Naive B cell (primary cell): ENCODE measurements around the gene ZNF641. TPM values are rescaled to one million over a fixed set of nuclear protein-coding genes. Genes with fewer than 3 reads are reported as not detected.
A peak's percentile ranks its signal among the peaks of the same experiment; 100 is the strongest.

ENCODE experiments used
- ATAC-seq, 2 donors: fragments of 150-1000 bp; cut with Tn5 transposase; 2 replicates each; pipeline ENCODE4 v1.10.0; 2021; ENCODE audit warnings: low read depth in 2 of 2, mild to moderate bottlenecking in 2 of 2, moderate library complexity in 2 of 2
- DNase-seq: peaks from one replicate; pipeline ENCODE4 v3.0.0; 2022
- H3K27ac Mint-ChIP-seq, 6 donors: one replicate each; pipeline ENCODE4 v1.8.0; 2020 to 2022; ENCODE audit warnings: mild to moderate bottlenecking in 6 of 6, mixed read lengths in 6 of 6, moderate library complexity in 5 of 6, inconsistent platforms in 2 of 6
- H3K27me3 Mint-ChIP-seq, 3 donors: one replicate each; pipeline ENCODE4 v1.8.0; 2021 to 2022; ENCODE audit warnings: mixed read lengths in 3 of 3, mild to moderate bottlenecking in 1 of 3
- H3K36me3 Mint-ChIP-seq, 2 donors: one replicate each; pipeline ENCODE4 v1.8.0; 2020 to 2022; ENCODE audit warnings: mixed read lengths in 2 of 2, inconsistent platforms in 1 of 2, mild to moderate bottlenecking in 1 of 2
- H3K4me1 Mint-ChIP-seq, 3 donors: one replicate each; pipeline ENCODE4 v1.8.0; 2020 to 2022; ENCODE audit warnings: mixed read lengths in 3 of 3, inconsistent platforms in 1 of 3, mild to moderate bottlenecking in 1 of 3, moderate library complexity in 1 of 3
- H3K4me3 Mint-ChIP-seq, 8 donors: one replicate each; pipeline ENCODE4 v1.8.0; 2020 to 2022; ENCODE audit warnings: mild to moderate bottlenecking in 8 of 8, mixed read lengths in 8 of 8, moderate library complexity in 8 of 8, inconsistent platforms in 2 of 8
- H3K9me3 Mint-ChIP-seq, 7 donors: one replicate each; pipeline ENCODE4 v1.8.0; 2020 to 2022; ENCODE audit warnings: mixed read lengths in 7 of 7, mild to moderate bottlenecking in 5 of 7, inconsistent platforms in 2 of 7, moderate library complexity in 1 of 7
- polyA plus RNA-seq, 6 donors: library from polyadenylated mRNA; unstranded; fragments of 300-500 nt; fragmentation: Illumina TruSeq; gene quantifications; one replicate each; pipeline ENCODE4 v1.2.3, GENCODE V29; 2021; ENCODE audit warnings: low read depth in 6 of 6

ZNF641 gene
- polyA plus RNA-seq, 6 donors from 2014 or later: 7.8 to 19.1 (median 12.5) TPM

DNA sequence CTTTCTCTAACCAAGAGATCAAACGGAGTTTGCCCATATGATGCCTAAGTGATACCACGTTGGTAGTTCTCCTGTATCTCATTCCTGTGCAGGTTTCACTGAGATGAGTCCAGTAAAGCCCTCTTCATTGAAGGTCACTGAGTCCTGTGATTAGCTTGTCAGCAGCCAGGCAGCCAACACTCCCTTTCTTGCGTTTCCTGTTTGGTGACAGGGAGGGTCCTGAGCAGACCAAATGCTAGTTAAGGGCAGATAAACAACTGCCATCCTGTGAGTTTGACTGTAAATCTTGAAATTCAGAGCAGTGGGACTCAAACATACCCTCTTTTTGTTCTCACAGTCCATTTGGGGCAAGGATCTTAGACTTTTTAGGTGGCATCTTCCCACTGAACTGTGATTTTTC lies 39.4 kb downstream of the ZNF641 start:
- no peaks in the 10 kb centered on the region for H3K4me1 Mint-ChIP-seq
- no peak overlapping the region for H3K27ac Mint-ChIP-seq
- peaks cover 0 to 7% of the 10 kb centered on the region in 2 donors for H3K36me3 Mint-ChIP-seq
- ATAC-seq (no peak), DNase-seq (no peak)
- H3K27me3 Mint-ChIP-seq: peaks cover 6 to 21% (median 18%) of the 10 kb centered on the region in 3 donors
- H3K4me3 Mint-ChIP-seq: no peak overlapping the region
- peaks cover 0 to 17% (median 6%) of the 10 kb centered on the region in 7 donors for H3K9me3 Mint-ChIP-seq

- H3K9me3 Mint-ChIP-seq: no peaks in the 10 kb centered on the region
- H3K27me3 Mint-ChIP-seq: peaks cover 0 to 8% (median 0%) of the 10 kb centered on the region in 3 donors
- H3K27ac Mint-ChIP-seq: no peak overlapping the region
- H3K4me3 Mint-ChIP-seq: no peak overlapping the region
- DNase-seq: no peak
- no peaks in the 10 kb centered on the region for H3K36me3 Mint-ChIP-seq
- no peaks in the 10 kb centered on the region for H3K4me1 Mint-ChIP-seq
- ATAC-seq: no peak
Measured at GRCh38 chr12:48307269-48307668, 43.5 kb downstream of the ZNF641 start.

- ATAC-seq (no peak), DNase-seq (no peak)
- Mint-ChIP-seq H3K4me3 (no peak overlapping the region), H3K9me3 (no peaks in the 10 kb centered on the region), H3K27ac (no peak overlapping the region), H3K4me1 (no peaks in the 10 kb centered on the region), H3K36me3 (no peaks in the 10 kb centered on the region), H3K27me3 (peaks cover 0 to 8% (median 0%) of the 10 kb centered on the region in 3 donors)
Measured at GRCh38 chr12:48305190-48305589, 45.5 kb downstream of the ZNF641 start.

GRCh38 chr12:48302161-48302911 lies 48.4 kb downstream of the ZNF641 start:
- Mint-ChIP-seq H3K4me1 (peaks cover 0 to under 1% (median 0%) of the 10 kb centered on the region in 3 donors), H3K27me3 (peaks cover 6 to 19% (median 12%) of the 10 kb centered on the region in 3 donors), H3K4me3 (no peak overlapping the region), H3K27ac (no peak overlapping the region), H3K9me3 (no peaks in the 10 kb centered on the region), H3K36me3 (no peaks in the 10 kb centered on the region)
- ATAC-seq (no peak), DNase-seq (no peak)

GRCh38 chr12:48300774-48301173 lies 49.9 kb downstream of the ZNF641 start:
- H3K36me3 Mint-ChIP-seq: no peaks in the 10 kb centered on the region
- H3K27me3 Mint-ChIP-seq: peaks cover 22 to 28% (median 27%) of the 10 kb centered on the region in 3 donors
- H3K4me1 Mint-ChIP-seq: peaks cover 9 to 12% (median 12%) of the 10 kb centered on the region in 3 donors
- H3K27ac Mint-ChIP-seq: no peak overlapping the region
- ATAC-seq (no peak), DNase-seq (no peak)
- H3K9me3 Mint-ChIP-seq: peaks cover 0 to 2% (median 0%) of the 10 kb centered on the region in 7 donors
- H3K4me3 Mint-ChIP-seq: no peak overlapping the region

DNA sequence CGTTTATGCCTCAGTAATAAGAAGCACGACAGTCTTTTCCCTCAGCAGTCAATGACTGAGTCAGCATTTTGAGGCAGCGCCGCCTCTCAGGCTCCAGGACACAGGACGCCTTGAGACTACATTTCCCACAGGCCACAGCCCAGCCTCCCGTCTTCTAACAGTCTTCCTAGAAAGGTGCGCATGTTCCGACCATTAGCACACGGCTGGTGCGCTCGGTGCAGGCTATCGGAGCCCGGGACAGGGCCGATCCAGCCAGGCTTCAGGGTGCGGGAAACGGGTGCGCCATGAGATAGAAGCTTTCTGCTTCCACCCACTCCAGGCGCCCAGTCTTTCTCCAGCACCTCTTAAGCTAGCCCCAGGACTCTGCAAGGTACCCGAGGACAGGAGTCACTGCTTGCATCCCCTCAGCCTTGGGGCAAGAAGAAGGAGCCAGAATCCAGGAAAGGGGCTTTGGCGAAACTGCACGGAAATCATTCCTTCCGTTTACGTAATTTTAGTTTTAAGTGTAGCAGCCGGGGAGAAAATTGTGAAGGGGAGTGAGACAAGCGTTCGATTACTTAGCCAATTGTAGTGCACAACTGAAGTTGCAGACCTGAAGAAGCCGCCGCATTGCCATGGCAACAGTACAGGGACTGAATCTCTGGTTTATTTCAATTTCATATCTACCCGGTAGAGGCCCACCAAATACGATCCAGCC lies 54.0 kb downstream of the ZNF641 start:
- ATAC-seq (peak; percentile 42 to 56), DNase-seq (no peak)
- Mint-ChIP-seq H3K27ac (peak overlapping the region in 1 of 6 donors; percentile 23), H3K4me3 (peak overlapping the region; percentile 48 to 81 (median 70)), H3K27me3 (peaks cover 25 to 32% (median 30%) of the 10 kb centered on the region in 3 donors), H3K36me3 (no peaks in the 10 kb centered on the region), H3K4me1 (peaks cover 9 to 12% (median 12%) of the 10 kb centered on the region in 3 donors), H3K9me3 (peaks cover 0 to 2% (median 0%) of the 10 kb centered on the region in 7 donors)

- DNase-seq (no peak), ATAC-seq (no peak)
- Mint-ChIP-seq H3K36me3 (no peaks in the 10 kb centered on the region), H3K9me3 (peaks cover 0 to 2% (median 0%) of the 10 kb centered on the region in 7 donors), H3K27me3 (peaks cover 21 to 40% (median 36%) of the 10 kb centered on the region in 3 donors), H3K4me3 (no peak overlapping the region), H3K4me1 (peaks cover 8 to 10% (median 9%) of the 10 kb centered on the region in 3 donors), H3K27ac (no peak overlapping the region)
Measured at GRCh38 chr12:48292040-48292439, 58.7 kb downstream of the ZNF641 start.

DNA sequence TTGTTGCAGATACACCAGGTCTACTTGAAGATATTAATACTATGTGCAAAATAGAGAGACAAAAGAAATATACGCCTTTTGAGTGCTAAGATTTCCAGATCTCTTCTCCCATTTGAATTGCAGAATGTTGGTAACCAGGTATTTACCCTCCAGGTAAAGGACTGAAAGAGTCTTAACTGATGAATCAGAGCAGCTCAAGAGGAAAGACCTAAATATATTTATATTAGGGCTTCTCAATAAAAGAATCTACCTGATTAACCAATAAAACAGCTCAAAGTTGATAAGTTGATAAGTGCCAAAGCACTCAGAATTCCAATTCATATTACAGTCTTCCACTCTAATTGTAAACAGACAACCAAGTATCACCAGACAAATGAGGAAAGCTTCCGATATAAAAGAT lies 59.2 kb downstream of the ZNF641 start:
- H3K9me3 Mint-ChIP-seq: peaks cover 0 to 1% (median 0%) of the 10 kb centered on the region in 7 donors
- DNase-seq: no peak
- no peaks in the 10 kb centered on the region for H3K36me3 Mint-ChIP-seq
- peaks cover 16 to 40% (median 31%) of the 10 kb centered on the region in 3 donors for H3K27me3 Mint-ChIP-seq
- ATAC-seq: no peak
- peaks cover 4 to 5% (median 5%) of the 10 kb centered on the region in 3 donors for H3K4me1 Mint-ChIP-seq
- H3K4me3 Mint-ChIP-seq: no peak overlapping the region
- H3K27ac Mint-ChIP-seq: peak overlapping the region in 1 of 6 donors; percentile 3

- no peak for DNase-seq
- Mint-ChIP-seq H3K4me1 (peaks cover 9 to 10% (median 10%) of the 10 kb centered on the region in 3 donors), H3K27me3 (peaks cover 11 to 50% (median 35%) of the 10 kb centered on the region in 3 donors), H3K36me3 (no peaks in the 10 kb centered on the region), H3K9me3 (peaks cover 0 to 4% (median 2%) of the 10 kb centered on the region in 7 donors), H3K4me3 (no peak overlapping the region), H3K27ac (no peak overlapping the region)
- ATAC-seq: no peak
Measured at GRCh38 chr12:48288387-48289268, 62.1 kb downstream of the ZNF641 start.

Other genes with a start within 250 kb of the ZNF641 start
- gene SENP1, start 244.8 kb downstream of the ZNF641 start, polyA plus RNA-seq: 10 to 100 TPM in 5 of 6 donors, 1 to 10 TPM in 1; 3.6 to 18.6 (median 15.6) TPM
- gene PFKM, start 231.6 kb downstream of the ZNF641 start, polyA plus RNA-seq: 10 to 100 TPM in 1 of 6 donors, 1 to 10 TPM in 5; 5.3 to 12.2 (median 7.1) TPM
- gene ASB8, start 193.4 kb downstream of the ZNF641 start, polyA plus RNA-seq: 10 to 100 TPM; 62.1 to 89.5 (median 74.8) TPM
- gene CCDC184, start 167.3 kb downstream of the ZNF641 start, polyA plus RNA-seq: under 1 TPM in 3 of 6 donors, not detected in 3; 0.19 to 0.61 (median 0.31) TPM
- gene OR10AD1, start 147.6 kb downstream of the ZNF641 start, polyA plus RNA-seq: not detected
- not detected for gene ANP32D, start 121.6 kb upstream of the ZNF641 start, polyA plus RNA-seq
- gene C12orf54, start 131.6 kb upstream of the ZNF641 start, polyA plus RNA-seq: not detected
- not detected for gene OR8S1, start 174.7 kb upstream of the ZNF641 start, polyA plus RNA-seq
- not detected for gene LALBA, start 219.1 kb upstream of the ZNF641 start, polyA plus RNA-seq